Endothelial cell of umbilical vein (primary cell): ENCODE results near the gene CACNA1A. TPM values are rescaled to one million over a fixed set of nuclear protein-coding genes. Genes with fewer than 3 reads are reported as not detected.

Experiments
- BruUV-seq: library from RNA; stranded (reverse); fragments of 400-500 nt; replicated peaks from 2 replicates; lab custom pipeline; 2021; lab: Mats Ljungman, UMichigan
- CTCF ChIA-PET: fragments of 300-600, 350-600 bp; sonication (Branson Sonifier 250); formaldehyde crosslinking; loops from one replicate; lab custom pipeline; 2021; ENCODE audit warnings: antibody characterized with exemption, inconsistent platforms; lab: Charles Lee
- POLR2A ChIA-PET: fragments of 300-600, 350-600 bp; sonication (Branson Sonifier 250); formaldehyde crosslinking; loops from one replicate; lab custom pipeline; 2021; ENCODE audit warnings: antibody characterized with exemption, inconsistent platforms; lab: Charles Lee
- DNase-seq: peaks from one replicate; pipeline ENCODE4 v3.0.0-alpha.2; 2011; ENCODE audit warnings: low read depth, low spot score
- FAIRE-seq: peaks from 2 replicates; lab custom pipeline; 2011; peaks lifted over from hg19 to GRCh38; lab: Jason Lieb, UNC
- H2AFZ ChIP-seq: 2 replicates; pipeline ENCODE4 v1.6.0; 2012; ENCODE audit warnings: low read depth, low read length, control low read depth, inconsistent platforms
- H3K27ac ChIP-seq: 2 replicates; pipeline ENCODE4 v1.5.1; 2011; ENCODE audit warnings: low read depth, mild to moderate bottlenecking, control low read depth, low read length, moderate library complexity; ENCODE audit not compliant: insufficient read depth
- H3K27me3 ChIP-seq, 2 experiments: 2 replicates each; pipeline versions ENCODE4 v1.6.0 to v1.6.1; 2011; ENCODE audit warnings: low read length in 2 of 2, mixed read lengths in 1 of 2; ENCODE audit not compliant: control insufficient read depth in 2 of 2, insufficient read depth in 2 of 2
- H3K36me3 ChIP-seq, 2 experiments: 2 replicates in 1 of 2; 3 replicates in 1 of 2; pipeline ENCODE4 v1.5.1; 2011; ENCODE audit warnings: low read length in 2 of 2, mild to moderate bottlenecking in 1 of 2, moderate library complexity in 1 of 2; ENCODE audit not compliant: control insufficient read depth in 2 of 2, insufficient read depth in 2 of 2; ENCODE audit errors: extremely low read depth in 1 of 2
- H3K4me1 ChIP-seq: 3 replicates; pipeline ENCODE4 v1.5.1; 2011; ENCODE audit warnings: mild to moderate bottlenecking, low read length; ENCODE audit not compliant: control insufficient read depth, insufficient read depth; ENCODE audit errors: extremely low read depth
- H3K4me2 ChIP-seq: 2 replicates; pipeline ENCODE4 v1.6.1; 2011; ENCODE audit warnings: low read length, control low read depth, mixed read lengths; ENCODE audit not compliant: insufficient read depth
- H3K4me3 ChIP-seq, 3 experiments: fragments of 200-600 bp in 1 of 3; sonication (generic), shearing (Covaris generic) in 1 of 3; replicated peaks in 1 of 3; 2 replicates each; pipeline ENCODE4 v1.5.1; 2011 to 2016; ENCODE audit warnings: control low read depth in 3 of 3, low read length in 3 of 3, mild to moderate bottlenecking in 2 of 3, inconsistent platforms in 1 of 3, low read depth in 1 of 3, moderate library complexity in 1 of 3; ENCODE audit not compliant: insufficient read depth in 1 of 3
- H3K79me2 ChIP-seq: 2 replicates; pipeline ENCODE4 v1.6.0; 2012; ENCODE audit warnings: low read length, inconsistent platforms; ENCODE audit not compliant: control insufficient read depth, insufficient read depth
- H3K9ac ChIP-seq: replicated peaks from 2 replicates; pipeline ENCODE3; 2011; ENCODE audit warnings: low read length, control low read depth; ENCODE audit not compliant: insufficient read depth; ENCODE audit errors: extremely low read depth
- H3K9me1 ChIP-seq: replicated peaks from 3 replicates; pipeline ENCODE4 v1.6.0; 2011; ENCODE audit warnings: mild to moderate bottlenecking, low read length; ENCODE audit not compliant: control insufficient read depth, insufficient read depth; ENCODE audit errors: extremely low read depth
- H3K9me3 ChIP-seq: replicated peaks from 2 replicates; pipeline ENCODE4 v1.5.1; 2012; ENCODE audit warnings: low read length, inconsistent platforms; ENCODE audit not compliant: control insufficient read depth, insufficient read depth
- H4K20me1 ChIP-seq: replicated peaks from 2 replicates; pipeline ENCODE3; 2011; ENCODE audit warnings: mild to moderate bottlenecking, low read length; ENCODE audit not compliant: control insufficient read depth, insufficient read depth; ENCODE audit errors: extremely low read depth
- EZH2 ChIP-seq: IDR thresholded peaks from 2 replicates; pipeline ENCODE4 v1.6.1; 2012; ENCODE audit warnings: borderline replicate concordance, low read depth, mild to moderate bottlenecking, moderate library complexity, low read length, inconsistent platforms; ENCODE audit not compliant: severe bottlenecking
- FOS ChIP-seq: IDR thresholded peaks from 2 replicates; pipeline ENCODE4 v1.6.1; 2011; ENCODE audit warnings: mild to moderate bottlenecking, low read length, moderate library complexity, borderline replicate concordance; ENCODE audit not compliant: insufficient read depth
- GATA2 ChIP-seq: IDR thresholded peaks from 2 replicates; pipeline ENCODE4 v1.7.0; 2011; ENCODE audit warnings: low read depth, mild to moderate bottlenecking, moderate library complexity, mixed read lengths, low read length; ENCODE audit not compliant: insufficient read length, insufficient read depth
- JUN ChIP-seq: IDR thresholded peaks from 2 replicates; pipeline ENCODE4 v1.6.1; 2011; ENCODE audit warnings: borderline replicate concordance, low read depth; ENCODE audit not compliant: insufficient read length, insufficient read depth
- MYC ChIP-seq: IDR thresholded peaks from one replicate; pipeline ENCODE4 v1.6.1; 2011; ENCODE audit warnings: mild to moderate bottlenecking, low read depth, low read length
- POLR2A ChIP-seq: IDR thresholded peaks from 2 replicates; pipeline ENCODE4 v1.6.1; 2012; ENCODE audit warnings: low read depth, mild to moderate bottlenecking, control low read depth, low read length
- POLR2AphosphoS5 ChIP-seq: IDR thresholded peaks from 2 replicates; pipeline ENCODE4 v1.6.1; 2012; ENCODE audit warnings: low read depth, mild to moderate bottlenecking, control low read depth, low read length, moderate library complexity; ENCODE audit not compliant: insufficient read depth
- dilution Hi-C: fragments of 300-500 bp; cut with MboI; formaldehyde crosslinking; loops from one replicate; pipeline ENCODE4 v1.15.0; 2019; ENCODE audit warnings: low sequenced_read_pairs; ENCODE audit not compliant: extremely low pct_ligation_motif_present
- intact Hi-C: fragments of 100-400 bp; cut with micrococcal nuclease; formaldehyde crosslinking; loops from one replicate; pipeline ENCODE4 v1.10.0; 2022
- polyA plus RNA-seq, 4 experiments: library from polyadenylated mRNA; depleted of rRNA in 3 of 4; stranded (reverse) in 3 of 4; unstranded in 1 of 4; fragments of >200 nt; gene quantifications; 2 replicates each; pipeline versions ENCODE4 v1.2.1 to v1.2.3, GENCODE V29; 2011 to 2012; ENCODE audit warnings: missing spikeins in 1 of 4
- total RNA-seq: library from RNA; stranded (reverse); gene quantifications from 2 replicates; pipeline ENCODE4 v1.2.3, GENCODE V29; 2021
- TF ChIP-seq, protein P1 (sequence below), 2 donors: IDR thresholded peaks; 1 replicate in 1 of 2; 2 replicates in 1 of 2; pipeline ENCODE4 v1.5.1; 2011; ENCODE audit warnings: low read length in 2 of 2, mild to moderate bottlenecking in 2 of 2, moderate library complexity in 2 of 2, control low read depth in 1 of 2, inconsistent platforms in 1 of 2, low read depth in 1 of 2; ENCODE audit not compliant: insufficient read depth in 1 of 2; ENCODE audit errors: extremely low read depth in 1 of 2
- TF ChIP-seq, protein P2 (sequence below): IDR thresholded peaks from 2 replicates; pipeline ENCODE4 v1.6.1; 2011; ENCODE audit not compliant: insufficient read depth, insufficient read length

CACNA1A gene
- total and polyA plus RNA-seq, 2 donors (not counting 3 experiments of a cell fraction or from before 2014, with no cell fraction given): 0.17 to 0.38 TPM

DNA sequence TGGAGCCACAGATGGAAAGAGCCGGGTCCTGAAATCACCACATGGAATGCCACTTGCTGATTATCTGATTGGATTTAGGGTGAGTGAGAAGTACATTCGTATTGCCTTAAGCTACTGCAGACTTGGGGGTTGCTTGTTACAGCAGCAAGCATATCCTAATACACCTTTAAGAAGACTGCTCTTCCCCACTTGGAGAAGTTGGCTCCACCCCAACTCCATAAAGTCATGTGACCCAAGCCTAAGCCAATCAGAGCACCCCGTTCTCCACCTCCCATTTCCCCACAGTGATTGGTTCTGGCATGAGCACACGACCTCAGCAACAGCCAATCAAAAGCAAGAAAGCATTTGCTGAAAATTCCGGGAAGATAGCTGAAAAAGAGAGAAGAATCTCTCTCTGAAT lies 23.1 kb downstream of the CACNA1A start:
- no TSS peak for BruUV-seq
- H3K9me1 ChIP-seq: no peaks in the 10 kb centered on the region
- no peak overlapping the region for H3K4me2 ChIP-seq
- POLR2A ChIA-PET: no interaction called here
- H3K9me3 ChIP-seq: no peaks in the 10 kb centered on the region
- dilution Hi-C loops (no loop called here), intact Hi-C loops (no loop called here)
- no peaks in the 10 kb centered on the region for H3K4me1 ChIP-seq
- no peak overlapping the region for H3K9ac ChIP-seq
- H2AFZ ChIP-seq: no peak overlapping the region
- DNase-seq: no peak
- no peaks in the 10 kb centered on the region for H4K20me1 ChIP-seq
- H3K27me3 ChIP-seq: no peaks in the 10 kb centered on the region
- H3K36me3 ChIP-seq: no peaks in the 10 kb centered on the region
- CTCF ChIA-PET: no interaction called here
- no peak for FAIRE-seq
- no peak overlapping the region for H3K4me3 ChIP-seq
- H3K79me2 ChIP-seq: no peaks in the 10 kb centered on the region
- TF ChIP-seq MYC (no peak), POLR2A (no peak), JUN (no peak), POLR2AphosphoS5 (no peak), GATA2 (no peak), FOS (no peak), EZH2 (no peak)
- TF ChIP-seq, protein P1, sequence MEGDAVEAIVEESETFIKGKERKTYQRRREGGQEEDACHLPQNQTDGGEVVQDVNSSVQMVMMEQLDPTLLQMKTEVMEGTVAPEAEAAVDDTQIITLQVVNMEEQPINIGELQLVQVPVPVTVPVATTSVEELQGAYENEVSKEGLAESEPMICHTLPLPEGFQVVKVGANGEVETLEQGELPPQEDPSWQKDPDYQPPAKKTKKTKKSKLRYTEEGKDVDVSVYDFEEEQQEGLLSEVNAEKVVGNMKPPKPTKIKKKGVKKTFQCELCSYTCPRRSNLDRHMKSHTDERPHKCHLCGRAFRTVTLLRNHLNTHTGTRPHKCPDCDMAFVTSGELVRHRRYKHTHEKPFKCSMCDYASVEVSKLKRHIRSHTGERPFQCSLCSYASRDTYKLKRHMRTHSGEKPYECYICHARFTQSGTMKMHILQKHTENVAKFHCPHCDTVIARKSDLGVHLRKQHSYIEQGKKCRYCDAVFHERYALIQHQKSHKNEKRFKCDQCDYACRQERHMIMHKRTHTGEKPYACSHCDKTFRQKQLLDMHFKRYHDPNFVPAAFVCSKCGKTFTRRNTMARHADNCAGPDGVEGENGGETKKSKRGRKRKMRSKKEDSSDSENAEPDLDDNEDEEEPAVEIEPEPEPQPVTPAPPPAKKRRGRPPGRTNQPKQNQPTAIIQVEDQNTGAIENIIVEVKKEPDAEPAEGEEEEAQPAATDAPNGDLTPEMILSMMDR (IDR thresholded peaks at IDR 0.05; ENCODE audit: extremely low read depth in 1 of 2, insufficient read depth in 1 of 2, low read depth in 1 of 2, low read length in 2 of 2): no peak
- TF ChIP-seq, protein P2, sequence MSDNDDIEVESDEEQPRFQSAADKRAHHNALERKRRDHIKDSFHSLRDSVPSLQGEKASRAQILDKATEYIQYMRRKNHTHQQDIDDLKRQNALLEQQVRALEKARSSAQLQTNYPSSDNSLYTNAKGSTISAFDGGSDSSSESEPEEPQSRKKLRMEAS: no peak
- no peak overlapping the region for H3K27ac ChIP-seq
